ENCODE measurements around the gene ARMH2. TPM values are rescaled to one million over a fixed set of nuclear protein-coding genes. Genes with fewer than 3 reads are reported as not detected.

Gene ARMH2
- total RNA-seq, 1 experiment from 2014 or later, result not detected

- Histone ChIP-seq H3K4me1 (ENCODE audit: insufficient read depth, low read length) (no peaks in the 10 kb centered on the region), H3K23ac (ENCODE audit: insufficient read length, low read depth, low read length) (no peak overlapping the region), H3K23me2 (ENCODE audit: insufficient read length, low read depth, low read length, poor library complexity, severe bottlenecking) (no peaks in the 10 kb centered on the region), H2BK12ac (ENCODE audit: insufficient read length, low read depth, low read length) (no peak overlapping the region), H3K79me1 (ENCODE audit: insufficient read depth, low read depth, low read length, poor library complexity, severe bottlenecking) (no peaks in the 10 kb centered on the region), H3K56ac (ENCODE audit: insufficient read length, low read depth, low read length) (no peak overlapping the region), H2BK20ac (ENCODE audit: low read depth, low read length, poor library complexity, severe bottlenecking) (no peak overlapping the region), H3K79me2 (ENCODE audit: insufficient read depth, low read length) (no peaks in the 10 kb centered on the region), H2AFZ (ENCODE audit: low read length) (no peak overlapping the region), H3K27ac (ENCODE audit: insufficient read length, low read depth, low read length) (no peak overlapping the region), H3K4ac (ENCODE audit: low read depth, low read length) (no peak overlapping the region), H3K18ac (ENCODE audit: insufficient read length, low read depth, low read length) (no peak overlapping the region), H3T11ph (ENCODE audit: low read length) (no peak overlapping the region), H2BK15ac (ENCODE audit: low read depth, low read length) (no peak overlapping the region), H2AK5ac (ENCODE audit: insufficient read length, low read length) (no peak overlapping the region), H2BK5ac (ENCODE audit: insufficient read length, low read length) (no peak overlapping the region), H4K91ac (ENCODE audit: insufficient read length, low read depth, low read length) (no peak overlapping the region), H4K5ac (ENCODE audit: insufficient read length, low read depth, low read length) (no peak overlapping the region), H2BK120ac (ENCODE audit: low read depth, low read length, poor library complexity, severe bottlenecking) (no peak overlapping the region), H3K14ac (ENCODE audit: insufficient read depth, low read length) (no peak overlapping the region), H3K4me2 (ENCODE audit: insufficient read depth, insufficient read length, low read length) (no peak overlapping the region), H3K27me3 (ENCODE audit: insufficient read depth, low read length) (no peaks in the 10 kb centered on the region), H4K20me1 (ENCODE audit: control insufficient read depth, insufficient read depth, insufficient read length) (no peaks in the 10 kb centered on the region), H3K9ac (ENCODE audit: extremely low read depth, insufficient read length, low read length) (no peak overlapping the region), H3K9me3 (ENCODE audit: control insufficient read depth, low read depth, low read length) (no peaks in the 10 kb centered on the region), H4K8ac (replicated peaks; ENCODE audit: insufficient read length, low read depth, low read length) (no peak overlapping the region)
- no peak overlapping the region for H3K4me3 Mint-ChIP-seq
- no peak overlapping the region for H3K27ac Mint-ChIP-seq
- no peaks in the 10 kb centered on the region for H3K9me3 Mint-ChIP-seq
- DNase-seq, result no peak
- WGBS (ENCODE audit: extremely low coverage, insufficient read length, low lambda C conversion rate), result no CpG with 5 or more reads among the region's 5 CpGs
- no peaks in the 10 kb centered on the region for H3K27me3 Mint-ChIP-seq (ENCODE audit: low read depth)
- H3K36me3 Mint-ChIP-seq (ENCODE audit: insufficient read depth in 1 of 3, low read depth in 3 of 3), result no peaks in the 10 kb centered on the region
- no peak for TF ChIP-seq CTCF (conservative IDR thresholded peaks at IDR 0.05)
- peaks cover 4 to 9% of the 10 kb centered on the region in 2 experiments for H3K4me1 Mint-ChIP-seq
Measured at GRCh38 chr6:24760210-24760609, 38.5 kb downstream of the ARMH2 start.
